ACHN (cell line): Measurements from ENCODE around the gene IGF1.

Experiments
- DNase-seq: peaks from one replicate; pipeline ENCODE4 v3.0.0-alpha.2; 2015
- in situ Hi-C: cut with HindIII; loops from 2 replicates; pipeline ENCODE4 v1.10.0; 2017; ENCODE audit warnings: low sequenced_read_pairs, low pct_ligation_motif_present, low pct_unique_long_range_greater_than_20kb

IGF1 gene

DNA sequence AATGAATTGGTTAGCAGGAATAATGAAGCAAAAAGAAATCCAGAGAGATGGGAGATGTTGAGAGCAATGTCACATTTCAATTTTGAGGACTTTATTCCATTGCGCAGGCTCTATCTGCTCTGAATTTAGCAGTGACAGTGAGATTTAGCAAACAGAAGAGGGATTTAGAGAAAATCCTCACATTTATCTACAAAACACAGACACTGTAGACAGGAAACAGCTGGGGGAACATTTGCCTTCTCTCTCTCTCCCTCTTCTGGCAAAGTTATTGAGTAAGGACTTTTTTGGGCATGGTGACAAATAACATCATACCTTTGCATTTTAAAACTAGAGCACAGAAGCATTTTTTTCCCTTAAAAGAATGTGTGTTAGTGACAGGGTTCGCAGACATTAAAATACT lies at the start of gene IGF1:
Gene IGF1 (minus strand): TSS at position 158 of the 400 bp plus-strand sequence. CDS start 182 bp downstream, outside the sequence.
- in situ Hi-C loops: no loop called here
- peak; percentile 12 for DNase-seq

DNA sequence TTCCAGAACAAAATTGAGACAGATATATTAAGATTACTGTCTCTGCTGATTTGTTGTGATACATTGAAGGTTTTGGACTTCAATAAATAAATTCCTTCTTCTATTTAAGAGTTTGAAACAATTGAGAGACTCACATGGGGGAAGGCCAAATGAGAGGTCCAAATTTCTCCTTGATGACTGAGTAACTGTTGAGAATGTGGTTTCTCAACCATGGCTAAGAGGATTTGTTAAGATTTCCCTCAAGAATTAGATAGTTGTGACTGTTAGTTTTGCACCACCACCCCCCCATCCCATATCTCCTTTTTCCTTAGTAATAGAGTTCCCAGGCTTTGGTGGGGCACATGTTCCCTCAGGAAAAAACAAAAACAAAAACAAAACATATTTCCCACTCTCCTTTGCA lies 47.7 kb upstream of the IGF1 start:
- DNase-seq: no peak
- in situ Hi-C loops: no loop called here

DNA sequence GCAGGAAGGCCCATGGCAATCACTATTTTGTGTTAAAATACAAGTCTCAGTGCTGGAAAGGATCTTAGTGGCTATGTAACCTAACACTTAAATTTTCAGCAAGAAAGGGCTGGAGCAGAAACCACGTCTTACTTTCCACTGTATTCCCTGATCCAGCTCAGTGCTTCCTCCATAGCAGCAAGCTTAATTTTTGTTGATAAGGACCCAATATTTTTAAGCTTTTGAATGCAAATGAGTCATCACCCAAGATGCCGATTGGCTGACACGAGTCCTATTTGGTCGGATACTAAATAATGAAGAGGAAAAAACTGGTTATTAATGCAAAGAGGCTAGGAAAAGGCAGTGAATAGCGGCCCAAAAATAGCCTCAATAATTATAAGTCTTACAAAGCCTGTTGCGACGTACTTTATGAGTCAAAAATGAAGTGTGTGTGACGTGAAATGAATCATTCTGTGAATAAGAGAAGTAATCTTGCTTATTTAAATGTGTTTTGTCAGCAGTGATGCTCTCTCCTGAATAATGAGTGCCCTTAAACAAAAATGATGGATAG lies 46.9 kb upstream of the IGF1 start:
- no peak for DNase-seq
- in situ Hi-C loops: no loop called here

DNA sequence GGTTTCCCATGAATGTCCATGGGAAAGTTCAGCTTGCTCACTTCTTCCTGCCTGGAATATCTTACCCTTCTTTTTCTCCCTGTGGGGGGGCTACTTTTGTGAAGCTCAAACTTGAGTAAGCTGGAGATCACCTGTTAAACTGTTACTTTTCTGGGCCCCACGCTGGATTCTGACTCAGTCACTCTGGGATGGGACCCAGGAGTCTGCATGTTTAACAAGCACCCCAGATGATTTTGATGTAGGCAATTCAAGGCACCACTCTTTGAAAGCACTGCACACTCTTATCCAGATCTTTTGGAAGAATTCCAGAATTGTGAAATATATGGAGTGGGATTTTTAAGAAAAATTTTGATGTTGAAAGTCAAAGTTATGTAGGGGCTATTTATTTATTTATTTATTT lies 46.3 kb upstream of the IGF1 start:
- in situ Hi-C loops: no loop called here
- no peak for DNase-seq

DNA sequence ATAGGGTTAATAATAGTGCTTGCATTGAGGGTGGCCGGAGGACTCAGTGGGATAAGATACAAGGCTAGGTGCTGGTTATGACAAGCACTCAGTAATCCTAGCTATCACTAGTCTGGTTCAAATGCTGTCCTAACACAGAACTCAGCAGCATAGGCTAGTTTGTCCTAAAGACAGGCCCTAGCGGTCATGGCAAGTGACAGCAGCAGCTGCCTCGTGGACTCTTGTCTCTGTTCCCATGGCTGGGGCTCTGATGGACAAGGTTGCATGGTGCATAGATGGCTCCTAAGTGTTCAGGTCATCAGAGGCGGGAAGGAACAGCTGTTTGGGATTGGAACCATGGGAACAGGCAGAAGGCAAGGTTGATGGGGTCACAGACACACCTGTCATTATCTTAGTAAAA lies 42.4 kb upstream of the IGF1 start:
- in situ Hi-C loops: no loop called here
- no peak for DNase-seq

DNA sequence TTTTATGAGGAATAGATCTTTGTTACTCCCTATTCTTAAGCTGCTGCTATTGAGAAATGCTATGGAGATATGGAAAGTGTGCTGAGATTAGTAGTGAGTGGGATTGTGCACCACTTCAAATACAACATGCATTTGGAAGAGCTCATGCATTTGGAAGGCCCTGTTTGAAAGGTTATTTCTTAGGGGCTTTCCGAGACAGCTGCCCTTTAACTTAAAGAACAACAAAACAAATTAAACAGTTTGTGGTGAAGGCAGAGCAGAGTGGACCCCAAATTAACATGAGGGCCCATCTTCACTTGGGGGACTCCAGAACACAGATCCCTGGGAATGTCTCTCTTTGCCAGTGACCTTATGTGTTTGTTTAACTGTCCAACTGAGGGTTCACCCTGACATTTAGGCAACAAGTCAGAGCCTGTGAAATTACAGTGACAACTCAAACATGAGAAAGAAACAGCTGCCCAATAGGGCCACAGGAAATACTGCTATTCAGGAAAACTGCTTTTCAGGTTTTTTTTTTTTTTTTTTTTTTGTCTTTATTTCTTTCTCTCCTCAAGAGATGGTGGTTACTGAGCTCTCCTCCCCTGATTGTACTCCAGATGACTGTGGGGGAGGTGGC lies 41.4 kb upstream of the IGF1 start:
- DNase-seq: no peak
- in situ Hi-C loops: no loop called here

DNA sequence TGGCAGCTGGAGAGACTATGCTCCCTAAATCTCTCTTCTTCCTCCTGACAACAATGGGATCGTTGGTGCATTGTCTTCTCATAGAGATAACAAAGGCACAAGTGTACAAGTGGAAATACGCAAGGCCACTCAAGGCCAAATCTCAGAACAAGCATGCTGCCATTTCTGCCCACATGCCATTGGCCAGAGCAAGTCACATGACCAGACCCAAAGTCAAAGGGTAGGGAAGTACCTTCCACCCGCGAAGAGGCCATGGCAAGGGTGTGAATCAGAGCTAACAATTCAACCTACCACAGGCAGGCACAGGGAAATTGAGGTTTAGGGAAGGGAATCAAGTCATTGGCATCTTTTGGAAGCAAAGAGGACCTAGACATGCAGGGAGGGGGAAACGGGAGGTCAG lies 38.5 kb upstream of the IGF1 start:
- in situ Hi-C loops: no loop called here
- DNase-seq: no peak

DNA sequence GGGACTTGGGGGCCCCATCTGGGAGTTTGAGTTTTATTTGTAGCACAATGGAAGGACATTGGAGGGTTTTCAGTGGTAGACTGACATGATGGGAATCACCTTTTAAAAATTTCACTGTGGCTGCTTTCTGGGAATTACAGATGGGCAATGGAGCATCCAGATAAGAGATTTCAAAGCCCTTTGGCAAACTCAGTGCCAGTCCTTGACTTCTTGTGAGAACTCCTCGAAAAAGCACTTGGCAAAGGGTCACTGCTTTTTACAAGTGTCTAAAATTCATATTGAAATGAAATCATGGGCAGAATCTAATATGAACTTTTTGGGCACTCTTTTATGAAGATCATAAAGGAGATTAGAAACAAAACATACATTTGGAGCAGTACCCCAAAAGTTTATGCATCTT lies 34.3 kb upstream of the IGF1 start:
- in situ Hi-C loops: no loop called here
- no peak for DNase-seq

DNA sequence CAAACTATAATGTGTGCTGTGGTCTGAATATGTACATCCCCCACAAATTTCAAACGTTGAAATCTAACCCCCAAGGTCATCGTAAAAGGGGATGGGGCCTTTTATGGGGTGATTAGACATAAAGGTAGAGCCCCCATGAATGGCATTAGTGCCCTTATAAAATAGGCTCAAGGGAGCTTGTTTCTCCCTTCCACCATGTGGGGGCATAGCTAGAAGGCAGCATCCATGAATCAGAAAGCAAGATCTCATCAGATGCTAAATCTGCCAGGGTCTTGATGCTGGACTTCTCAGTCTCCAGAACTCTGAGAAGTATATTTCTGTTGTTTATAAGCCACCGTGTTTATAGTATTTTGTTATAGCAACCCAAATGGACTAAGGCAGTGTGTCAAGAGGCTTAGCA lies 33.4 kb upstream of the IGF1 start:
- in situ Hi-C loops: no loop called here

DNA sequence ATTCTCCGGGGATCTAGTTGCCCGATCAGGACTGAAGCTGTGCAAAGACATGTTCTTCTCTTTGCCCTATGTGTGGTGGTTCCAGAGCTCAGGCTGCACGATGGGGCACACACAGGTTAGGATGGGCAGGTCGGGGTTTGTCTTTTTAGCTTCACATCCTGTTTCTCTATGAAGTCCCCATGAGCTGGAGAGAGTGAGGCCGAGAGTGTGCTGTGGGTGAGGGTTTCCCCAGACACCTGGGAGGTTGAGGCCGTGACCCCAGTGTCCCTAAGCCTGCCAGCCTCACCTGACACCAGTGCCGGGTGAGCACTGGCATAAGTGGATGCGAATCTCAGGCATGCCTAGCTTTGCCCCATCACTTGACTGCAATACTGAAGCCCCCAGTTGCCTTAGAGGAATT lies 32.9 kb upstream of the IGF1 start:
- in situ Hi-C loops: no loop called here
- DNase-seq: no peak

More for the DNA sequence above, 33.4 kb upstream of the IGF1 start:
- no peak for DNase-seq

DNA sequence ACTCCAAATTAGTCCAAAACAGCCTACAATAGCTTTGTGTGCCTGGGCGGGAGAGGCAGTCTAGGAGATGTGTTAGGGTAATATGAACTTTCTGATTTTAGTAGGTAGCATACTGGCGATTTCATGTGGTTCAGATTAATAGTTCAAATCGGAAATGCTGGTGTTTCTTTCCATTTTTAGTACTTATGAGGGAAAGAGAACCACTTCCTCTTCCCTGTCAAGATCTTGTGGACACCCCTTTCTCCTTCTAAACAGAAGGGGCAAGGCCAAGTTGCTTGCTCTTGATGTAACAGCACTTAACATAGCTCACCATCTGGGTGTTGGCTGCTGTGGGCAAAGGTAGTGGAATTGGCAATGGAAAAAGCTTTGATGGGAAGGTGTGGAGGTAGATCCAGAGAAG lies 32.2 kb upstream of the IGF1 start:
- no peak for DNase-seq
- in situ Hi-C loops: no loop called here

DNA sequence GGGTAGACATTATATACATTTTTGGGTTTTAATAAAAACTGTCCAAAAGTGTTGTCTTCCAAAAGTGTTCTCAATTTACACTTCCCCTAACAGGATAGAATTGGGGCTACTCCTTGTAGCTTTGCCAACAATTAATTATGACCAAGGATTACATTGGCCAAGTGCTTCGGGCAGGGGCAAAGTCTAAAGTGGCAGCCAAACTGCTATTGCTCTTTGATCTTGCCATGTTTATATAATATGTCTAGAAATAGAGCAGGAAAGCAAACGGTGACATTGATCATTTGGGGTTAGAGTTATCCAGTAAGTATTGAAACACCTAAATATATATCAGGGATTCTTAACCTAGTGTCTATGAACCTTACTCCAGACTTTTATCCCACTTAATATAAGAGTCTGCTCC lies 31.2 kb upstream of the IGF1 start:
- DNase-seq: no peak
- in situ Hi-C loops: no loop called here

DNA sequence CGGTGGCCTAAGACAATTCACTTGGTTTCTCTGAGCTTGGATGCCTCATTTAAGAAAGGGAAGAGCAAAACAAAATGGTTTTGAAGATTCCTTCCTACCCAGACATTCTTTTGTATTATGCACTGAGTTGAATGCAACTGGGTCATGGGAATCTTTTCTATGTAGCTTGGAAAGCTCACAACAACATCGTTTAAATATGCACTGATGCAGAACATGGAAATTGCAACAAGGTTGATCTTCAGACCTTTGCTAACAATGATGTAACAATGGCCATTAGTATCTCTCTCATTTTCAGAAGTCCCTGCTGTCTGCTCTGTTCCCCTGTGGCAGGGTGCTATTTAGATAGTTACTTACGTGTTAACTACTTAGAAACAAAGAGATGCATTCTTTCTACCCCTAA lies 30.1 kb upstream of the IGF1 start:
- in situ Hi-C loops: no loop called here
- no peak for DNase-seq

DNA sequence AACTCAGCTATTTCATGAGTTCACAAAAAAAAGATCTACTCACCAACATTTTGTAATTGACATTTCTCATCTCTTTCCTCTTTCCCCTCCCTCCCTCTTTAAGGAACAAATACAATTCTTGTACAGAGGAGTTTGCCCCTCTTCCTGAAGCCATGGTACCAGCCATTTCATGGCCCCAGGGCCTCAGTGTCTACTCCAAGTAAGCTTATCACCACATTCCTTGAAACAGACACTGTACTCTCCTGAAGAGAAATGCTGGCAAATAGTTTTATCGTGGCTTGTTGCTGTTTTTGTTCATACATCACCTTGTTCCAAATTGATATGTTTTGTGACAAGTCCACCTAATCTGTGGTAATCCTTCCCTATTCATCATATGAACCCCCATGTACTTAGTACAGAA lies 29.7 kb upstream of the IGF1 start:
- DNase-seq: no peak

DNA sequence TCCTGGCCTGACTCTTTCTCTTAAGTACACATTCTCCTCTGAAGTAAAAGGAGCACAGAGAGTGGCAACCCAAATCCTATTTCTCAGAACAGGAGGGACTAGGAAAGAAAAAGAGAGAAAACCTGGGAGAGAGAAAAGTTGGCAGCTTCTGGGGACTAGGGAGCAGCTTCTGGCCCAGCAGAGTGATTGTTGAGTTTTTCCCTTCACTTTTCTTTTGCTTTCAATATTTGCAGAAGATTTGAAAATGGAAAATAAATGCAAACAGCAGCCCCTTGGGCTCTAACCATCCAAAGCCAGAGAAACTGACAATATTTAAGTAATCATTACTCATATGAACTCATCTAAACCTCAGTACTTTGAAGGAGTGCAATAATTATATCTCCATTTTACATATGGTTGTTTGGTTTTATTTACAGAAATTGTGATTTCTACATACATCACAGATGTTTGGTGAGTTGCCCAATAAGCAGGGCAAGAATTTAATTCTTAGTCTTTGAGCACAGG lies 28.8 kb upstream of the IGF1 start:
- in situ Hi-C loops: no loop called here

More for the DNA sequence above, 29.7 kb upstream of the IGF1 start:
- in situ Hi-C loops: no loop called here

DNA sequence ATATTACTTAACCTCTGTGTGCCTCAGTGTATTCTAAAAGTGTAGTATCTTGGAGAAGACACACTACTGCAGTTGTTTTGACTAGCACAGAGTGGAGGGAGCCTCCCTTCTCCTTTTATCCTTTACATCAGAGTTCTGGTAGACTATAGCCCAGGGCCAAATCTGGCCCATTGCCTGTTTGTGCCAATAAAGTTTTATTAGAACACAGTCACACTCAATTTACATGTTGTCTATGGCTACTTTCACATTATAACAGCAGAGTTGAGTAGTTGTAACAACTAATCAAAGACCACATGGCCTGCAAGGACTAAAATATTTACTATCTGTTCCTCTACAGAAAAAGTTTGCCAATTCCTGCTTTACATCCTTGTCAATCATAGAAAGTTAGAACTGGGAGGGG lies 27.7 kb upstream of the IGF1 start:
- DNase-seq: no peak
- in situ Hi-C loops: no loop called here

More for the DNA sequence above, 28.8 kb upstream of the IGF1 start:
- no peak for DNase-seq

DNA sequence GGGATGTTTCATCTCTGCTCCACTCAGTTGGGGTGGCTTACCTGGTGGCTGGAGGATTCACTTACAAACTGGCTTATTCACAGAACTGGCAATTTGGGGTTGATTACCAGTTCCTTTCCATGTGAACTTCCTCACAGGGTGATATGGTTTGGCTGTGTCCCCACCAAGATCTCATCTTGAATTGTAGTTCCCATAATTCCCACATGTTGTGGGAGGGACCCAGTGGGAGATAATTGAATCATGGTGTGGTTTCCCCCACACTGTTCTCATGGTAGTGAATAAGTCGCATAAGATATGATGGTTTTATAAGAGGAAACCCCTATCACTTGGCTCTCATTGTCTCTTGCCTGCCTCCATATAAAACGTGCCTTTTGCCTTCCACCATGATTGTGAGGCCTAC lies 26.9 kb upstream of the IGF1 start:
- no peak for DNase-seq
- in situ Hi-C loops: no loop called here

DNA sequence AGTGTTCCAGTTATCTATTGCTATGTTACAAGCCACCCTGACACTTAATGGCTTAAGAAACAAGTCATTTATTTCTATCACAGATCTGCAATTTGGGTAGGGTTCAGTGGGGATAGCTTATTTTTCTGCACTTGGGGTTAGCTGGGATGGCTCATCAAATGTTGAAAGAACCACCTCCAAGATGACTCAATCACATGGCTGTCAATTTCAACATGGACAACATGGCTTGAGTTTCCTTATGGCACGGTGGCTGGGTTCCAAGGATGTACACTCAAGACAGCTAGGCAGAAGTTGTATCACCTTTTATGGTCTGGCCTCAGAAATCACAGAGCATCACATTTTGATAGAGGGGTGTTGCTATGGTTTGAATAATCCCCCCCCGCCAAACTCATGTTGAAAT lies 24.5 kb upstream of the IGF1 start:
- in situ Hi-C loops: no loop called here
- DNase-seq: no peak

DNA sequence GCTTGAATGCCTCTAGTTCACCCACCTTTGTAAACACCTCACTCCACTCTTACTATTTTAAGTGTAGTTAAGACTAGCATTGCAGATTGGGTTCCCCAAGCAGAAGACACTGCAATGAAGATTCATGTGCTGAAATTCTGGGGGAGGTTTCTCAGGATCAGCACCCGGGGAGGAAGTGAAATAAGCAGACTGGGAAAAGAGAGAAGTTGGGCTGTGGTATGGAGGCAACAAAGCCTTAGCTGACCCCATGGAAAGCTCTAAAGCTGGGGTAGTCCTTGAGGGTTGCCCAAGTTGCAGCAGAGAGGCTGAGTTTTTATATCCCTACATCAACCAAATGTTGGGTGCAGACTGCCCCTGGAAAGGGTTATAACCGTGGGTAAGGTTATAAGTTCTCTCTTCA lies 23.9 kb upstream of the IGF1 start:
- in situ Hi-C loops: no loop called here
- DNase-seq: no peak

DNA sequence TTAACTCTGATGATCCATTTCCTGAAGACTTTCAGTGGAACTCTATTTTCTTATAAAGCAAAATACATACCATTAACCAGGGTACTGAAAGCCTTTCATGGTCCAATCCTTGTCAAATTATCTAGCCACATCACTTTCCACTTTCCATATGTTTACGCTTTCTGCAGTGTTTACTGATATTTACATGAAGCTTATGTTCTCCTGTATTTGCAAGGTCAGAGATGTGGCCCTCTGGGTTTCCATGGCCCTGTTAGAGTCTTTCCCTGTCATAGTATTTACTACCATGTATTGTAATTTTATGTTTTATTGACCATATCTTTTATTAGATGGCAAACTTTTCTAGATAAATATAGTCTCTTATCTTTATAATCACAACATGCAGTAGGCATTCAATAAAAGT lies 23.5 kb upstream of the IGF1 start:
- in situ Hi-C loops: no loop called here
- no peak for DNase-seq
